Muscle layer of colon (tissue), 2 donors: Measurements from ENCODE around the gene CDC42BPG.

Experiments
- H3K27ac ChIP-seq: one replicate; pipeline ENCODE4 v1.7.0; 2013; ENCODE audit warnings: low read depth, mild to moderate bottlenecking, low read length, moderate library complexity
- H3K27me3 ChIP-seq, 2 donors: one replicate each; pipeline ENCODE4 v1.7.0; 2013; ENCODE audit warnings: low read length in 2 of 2, mild to moderate bottlenecking in 2 of 2; ENCODE audit not compliant: insufficient read depth in 2 of 2, control insufficient read depth in 1 of 2
- H3K36me3 ChIP-seq: one replicate; pipeline ENCODE4 v1.7.0; 2013; ENCODE audit warnings: mild to moderate bottlenecking, low read length; ENCODE audit not compliant: insufficient read depth
- H3K4me1 ChIP-seq: one replicate; pipeline ENCODE4 v1.7.0; 2013; ENCODE audit warnings: mild to moderate bottlenecking, low read length; ENCODE audit not compliant: insufficient read depth
- H3K4me3 ChIP-seq, 2 donors: one replicate each; pipeline ENCODE4 v1.7.0; 2013; ENCODE audit warnings: low read length in 2 of 2, low read depth in 1 of 2, mild to moderate bottlenecking in 1 of 2, moderate library complexity in 1 of 2
- H3K9ac ChIP-seq: one replicate; pipeline ENCODE4 v1.7.0; 2013; ENCODE audit warnings: low read length
- H3K9me3 ChIP-seq: one replicate; pipeline ENCODE4 v1.7.0; 2013; ENCODE audit warnings: mild to moderate bottlenecking, low read length
- donor health status: abdominal sarcoma.
- donor health status: Adenocarcinoma of cecum.

CDC42BPG gene

GRCh38 chr11:64794526-64794925, 49.9 kb downstream of the CDC42BPG start:
- Histone ChIP-seq H3K36me3 (peaks cover 9% of the 10 kb centered on the region), H3K4me1 (no peaks in the 10 kb centered on the region), H3K4me3 (no peak overlapping the region), H3K9ac (no peak overlapping the region), H3K27ac (no peak overlapping the region), H3K27me3 (no peaks in the 10 kb centered on the region), H3K9me3 (no peaks in the 10 kb centered on the region)

- Histone ChIP-seq H3K4me1 (no peaks in the 10 kb centered on the region), H3K36me3 (peaks cover 15% of the 10 kb centered on the region), H3K4me3 (no peak overlapping the region), H3K27me3 (no peaks in the 10 kb centered on the region), H3K9ac (no peak overlapping the region), H3K27ac (no peak overlapping the region), H3K9me3 (no peaks in the 10 kb centered on the region)
Measured at GRCh38 chr11:64793271-64794160, 50.9 kb downstream of the CDC42BPG start.

GRCh38 chr11:64792482-64792881, 52.0 kb downstream of the CDC42BPG start:
- Histone ChIP-seq H3K27ac (no peak overlapping the region), H3K4me1 (no peaks in the 10 kb centered on the region), H3K9me3 (no peaks in the 10 kb centered on the region), H3K36me3 (peaks cover 18% of the 10 kb centered on the region), H3K4me3 (no peak overlapping the region), H3K9ac (no peak overlapping the region), H3K27me3 (no peaks in the 10 kb centered on the region)

GRCh38 chr11:64791781-64792291, 52.6 kb downstream of the CDC42BPG start:
- no peak overlapping the region for H3K27ac ChIP-seq
- peaks cover 18% of the 10 kb centered on the region for H3K36me3 ChIP-seq
- H3K9ac ChIP-seq = no peak overlapping the region
- no peaks in the 10 kb centered on the region for H3K27me3 ChIP-seq
- no peaks in the 10 kb centered on the region for H3K4me1 ChIP-seq
- H3K4me3 ChIP-seq = no peak overlapping the region
- no peaks in the 10 kb centered on the region for H3K9me3 ChIP-seq

GRCh38 chr11:64790205-64791095, 54.0 kb downstream of the CDC42BPG start:
- no peak overlapping the region for H3K9ac ChIP-seq
- H3K36me3 ChIP-seq = peaks cover 9% of the 10 kb centered on the region
- H3K9me3 ChIP-seq = no peaks in the 10 kb centered on the region
- no peaks in the 10 kb centered on the region for H3K27me3 ChIP-seq
- H3K4me3 ChIP-seq = no peak overlapping the region
- no peak overlapping the region for H3K27ac ChIP-seq
- no peaks in the 10 kb centered on the region for H3K4me1 ChIP-seq

- Histone ChIP-seq H3K9me3 (no peaks in the 10 kb centered on the region), H3K4me1 (no peaks in the 10 kb centered on the region), H3K4me3 (no peak overlapping the region), H3K27ac (no peak overlapping the region), H3K9ac (no peak overlapping the region), H3K27me3 (no peaks in the 10 kb centered on the region), H3K36me3 (peaks cover 9% of the 10 kb centered on the region)
Measured at GRCh38 chr11:64789331-64790204, 54.9 kb downstream of the CDC42BPG start.

GRCh38 chr11:64788321-64789215, 55.9 kb downstream of the CDC42BPG start:
- Histone ChIP-seq H3K27me3 (no peaks in the 10 kb centered on the region), H3K4me1 (no peaks in the 10 kb centered on the region), H3K9ac (no peak overlapping the region), H3K27ac (no peak overlapping the region), H3K9me3 (no peaks in the 10 kb centered on the region), H3K4me3 (no peak overlapping the region), H3K36me3 (peaks cover 9% of the 10 kb centered on the region)

GRCh38 chr11:64787526-64788320, 56.7 kb downstream of the CDC42BPG start:
- Histone ChIP-seq H3K27me3 (no peaks in the 10 kb centered on the region), H3K9me3 (no peaks in the 10 kb centered on the region), H3K4me3 (no peak overlapping the region), H3K4me1 (no peaks in the 10 kb centered on the region), H3K27ac (no peak overlapping the region), H3K9ac (no peak overlapping the region), H3K36me3 (peaks cover 9% of the 10 kb centered on the region)

GRCh38 chr11:64786308-64786707, 58.1 kb downstream of the CDC42BPG start:
- Histone ChIP-seq H3K36me3 (peaks cover 9% of the 10 kb centered on the region), H3K9me3 (no peaks in the 10 kb centered on the region), H3K9ac (no peak overlapping the region), H3K27ac (no peak overlapping the region), H3K27me3 (no peaks in the 10 kb centered on the region), H3K4me1 (no peaks in the 10 kb centered on the region), H3K4me3 (no peak overlapping the region)
